PC-9 (cell line): ENCODE measurements around the gene CLEC18A.
"Not testable (repeated sequence)": the region's sequence is repeated elsewhere in the genome, so short reads cannot be mapped to it uniquely, and the experiment has no call there.

Source experiments
- EZH2 ChIP-seq: fragments of 200-600 bp; sonication (generic); IDR thresholded peaks from 2 replicates; pipeline ENCODE4 v1.8.0; 2017; ENCODE audit warnings: antibody characterized with exemption, low read depth
- TF ChIP-seq, protein P1 (sequence below): fragments of 200-600 bp; sonication (generic); conservative IDR thresholded peaks from 2 replicates; pipeline ENCODE4 v1.6.1; 2017; ENCODE audit warnings: mixed run types, antibody characterized with exemption, mild to moderate bottlenecking, moderate library complexity

DNA sequence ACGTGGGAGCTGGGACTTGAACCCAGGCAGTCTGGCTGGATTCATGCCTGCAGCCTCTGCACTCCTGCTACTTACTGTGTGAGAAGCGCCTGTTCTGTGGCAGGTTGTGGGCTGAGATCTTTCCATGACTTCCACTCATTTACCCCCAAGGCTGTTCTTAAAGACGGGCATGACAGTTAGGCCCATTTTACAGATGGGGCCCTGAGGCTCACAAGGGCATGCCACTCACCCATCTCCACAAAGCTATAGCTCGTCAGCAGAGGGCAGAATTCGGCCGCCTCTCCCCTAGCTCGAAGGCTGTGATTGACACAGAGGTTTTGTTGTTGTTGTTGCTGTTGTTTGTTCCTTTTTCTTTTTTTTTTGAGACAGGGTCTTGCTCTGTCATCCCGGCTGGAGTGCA, 21.8 kb downstream of the CLEC18A start:
- TF ChIP-seq, protein P1, sequence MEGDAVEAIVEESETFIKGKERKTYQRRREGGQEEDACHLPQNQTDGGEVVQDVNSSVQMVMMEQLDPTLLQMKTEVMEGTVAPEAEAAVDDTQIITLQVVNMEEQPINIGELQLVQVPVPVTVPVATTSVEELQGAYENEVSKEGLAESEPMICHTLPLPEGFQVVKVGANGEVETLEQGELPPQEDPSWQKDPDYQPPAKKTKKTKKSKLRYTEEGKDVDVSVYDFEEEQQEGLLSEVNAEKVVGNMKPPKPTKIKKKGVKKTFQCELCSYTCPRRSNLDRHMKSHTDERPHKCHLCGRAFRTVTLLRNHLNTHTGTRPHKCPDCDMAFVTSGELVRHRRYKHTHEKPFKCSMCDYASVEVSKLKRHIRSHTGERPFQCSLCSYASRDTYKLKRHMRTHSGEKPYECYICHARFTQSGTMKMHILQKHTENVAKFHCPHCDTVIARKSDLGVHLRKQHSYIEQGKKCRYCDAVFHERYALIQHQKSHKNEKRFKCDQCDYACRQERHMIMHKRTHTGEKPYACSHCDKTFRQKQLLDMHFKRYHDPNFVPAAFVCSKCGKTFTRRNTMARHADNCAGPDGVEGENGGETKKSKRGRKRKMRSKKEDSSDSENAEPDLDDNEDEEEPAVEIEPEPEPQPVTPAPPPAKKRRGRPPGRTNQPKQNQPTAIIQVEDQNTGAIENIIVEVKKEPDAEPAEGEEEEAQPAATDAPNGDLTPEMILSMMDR, result not testable (repeated sequence)
- not testable (repeated sequence) for TF ChIP-seq EZH2
